Omental fat pad (tissue), 4 donors: ENCODE data around the gene UBE2C. TPM values are rescaled to one million over a fixed set of nuclear protein-coding genes. Genes with fewer than 3 reads are reported as not detected.
A peak's percentile ranks its signal among the peaks of the same experiment; 100 is the strongest.
"Not testable (repeated sequence)": the region's sequence is repeated elsewhere in the genome, so short reads cannot be mapped to it uniquely, and the experiment has no call there.

ENCODE experiments used
- ATAC-seq: fragments of 150-250 bp; one replicate; pipeline ENCODE4 v1.9.1; 2016; ENCODE audit warnings: mild to moderate bottlenecking, moderate library complexity; ENCODE audit not compliant: low FRiP score
- DNase-seq: peaks from one replicate; pipeline ENCODE4 v3.0.0-alpha.2; 2019; ENCODE audit warnings: low spot score
- CTCF ChIP-seq, 3 donors: fragments of 450-650 bp; IDR thresholded peaks; one replicate each; pipeline ENCODE4 v1.5.1; 2016 to 2017; ENCODE audit warnings: antibody characterized with exemption in 3 of 3, mild to moderate bottlenecking in 3 of 3, moderate library complexity in 2 of 3
- total RNA-seq, 4 donors: library from RNA; depleted of rRNA; stranded (reverse); fragments of >200 nt; gene quantifications; one replicate each; pipeline ENCODE4 v1.1.0, GENCODE V29; 2016

Gene UBE2C
- total RNA-seq, 4 donors from 2014 or later, result 1.4 to 10.1 TPM; not detected in 2

GRCh38 chr20:45826381-45827019 lies 14.1 kb downstream of the UBE2C start:
- ATAC-seq (peak; percentile 31), DNase-seq (no peak)
- TF ChIP-seq CTCF (IDR thresholded peaks at IDR 0.05), result no peak

GRCh38 chr20:45827030-45827652 lies 14.7 kb downstream of the UBE2C start, which contains the start of gene TNNC2:
TNNC2 (minus strand) TSS chr20:45827312; CDS start chr20:45827248, 64 bp downstream.
- no peak for TF ChIP-seq CTCF (IDR thresholded peaks at IDR 0.05)
- DNase-seq (no peak), ATAC-seq (no peak)

GRCh38 chr20:45827712-45828111 lies 15.3 kb downstream of the UBE2C start:
- TF ChIP-seq CTCF (IDR thresholded peaks at IDR 0.05), result no peak
- no peak for DNase-seq
- ATAC-seq, result no peak

GRCh38 chr20:45828589-45828988 lies 16.1 kb downstream of the UBE2C start:
- DNase-seq (no peak), ATAC-seq (no peak)
- TF ChIP-seq CTCF (IDR thresholded peaks at IDR 0.05), result no peak

- ATAC-seq, DNase-seq: not testable (repeated sequence)
Observed at GRCh38 chr20:45829673-45830106, 17.2 kb downstream of the UBE2C start.

GRCh38 chr20:45832619-45833018 lies 20.2 kb downstream of the UBE2C start:
- ATAC-seq (no peak), DNase-seq (no peak)
- TF ChIP-seq CTCF (IDR thresholded peaks at IDR 0.05), result no peak

GRCh38 chr20:45833030-45833882 lies 20.8 kb downstream of the UBE2C start, which contains the start of gene SNX21:
SNX21 (plus strand) TSS chr20:45833799; CDS start chr20:45833920, 121 bp downstream.
- DNase-seq (peak; percentile 66), ATAC-seq (peak; percentile 91)
- TF ChIP-seq CTCF (IDR thresholded peaks at IDR 0.05), result no peak
